Stomach (tissue), 9 donors: ENCODE measurements around the gene RPS17. TPM values are rescaled to one million over a fixed set of nuclear protein-coding genes. Genes with fewer than 3 reads are reported as not detected.
"Not testable (repeated sequence)": the region's sequence is repeated elsewhere in the genome, so short reads cannot be mapped to it uniquely, and the experiment has no call there.

ENCODE experiments used
- DNase-seq, 2 donors: peaks; one replicate each; pipeline versions ENCODE4 v3.0.0 to v3.0.0-alpha.2; 2013 to 2019
- H3K27ac ChIP-seq, 5 donors: fragments of 200-600 bp in 4 of 5; sonication (generic) in 4 of 5; one replicate each; pipeline ENCODE4 v1.5.1; 2013 to 2019; ENCODE audit warnings: mild to moderate bottlenecking in 1 of 5, moderate library complexity in 1 of 5
- H3K27me3 ChIP-seq, 3 donors: fragments of 200-600 bp; sonication (generic); one replicate each; pipeline ENCODE4 v1.5.1; 2017 to 2019; ENCODE audit warnings: mixed run types in 1 of 3
- H3K36me3 ChIP-seq, 4 donors: fragments of 200-600 bp; sonication (generic); 1 replicate in 3 of 4; 2 replicates in 1 of 4; pipeline ENCODE4 v1.5.1; 2016 to 2019
- H3K4me1 ChIP-seq, 4 donors: fragments of 200-600 bp; sonication (generic); one replicate each; pipeline ENCODE4 v1.5.1; 2016 to 2019
- H3K4me3 ChIP-seq, 4 donors: fragments of 200-600 bp; sonication (generic) in 3 of 4; one replicate each; pipeline ENCODE4 v1.5.1; 2016 to 2019; ENCODE audit warnings: mild to moderate bottlenecking in 1 of 4
- H3K9me3 ChIP-seq, 4 donors: fragments of 200-600 bp; sonication (generic); one replicate each; pipeline ENCODE4 v1.5.1; 2016 to 2019
- CTCF ChIP-seq, 7 experiments: fragments of 450-650 bp in 4 of 7; fragments of 200-600 bp in 3 of 7; sonication (generic) in 3 of 7; IDR thresholded peaks; one replicate each; pipeline ENCODE4 v1.5.1; 2016 to 2019; ENCODE audit warnings: antibody characterized with exemption in 7 of 7, control low read depth in 2 of 7, mild to moderate bottlenecking in 1 of 7
- POLR2AphosphoS5 ChIP-seq, 3 donors: sonication (generic); formaldehyde crosslinking; IDR thresholded peaks; one replicate each; pipeline ENCODE4 v1.6.1; 2016; ENCODE audit warnings: antibody characterized with exemption in 3 of 3
- WGBS, 5 donors: extraction: QIAGEN DNeasy Blood & Tissue Kit in 3 of 5; methylation state at CpG; one replicate each; pipeline versions ENCODE4 v1.1.5 to v1.1.7; 2013 to 2018; 5-methylcytosine and 5-hydroxymethylcytosine counted together
- intact Hi-C: fragments of 100-400 bp; cut with DNase I; formaldehyde crosslinking; loops from one replicate; pipeline ENCODE4 v1.15.1; 2023; ENCODE audit warnings: low total_unique reads
- polyA plus RNA-seq, 3 donors: library from polyadenylated mRNA; stranded (reverse); fragments of 200-250 nt; gene quantifications; one replicate each; pipeline ENCODE4 v1.2.3, GENCODE V29; 2013
- total RNA-seq, 5 donors: library from RNA; depleted of rRNA; stranded (reverse); fragments of >200 nt; gene quantifications; one replicate each; pipeline versions ENCODE4 v1.1.0 to v1.2.3, GENCODE V29; 2014 to 2016
- donor health status: healthy with polysubstance abuse.
- donor health status: Bipolar disorder and iron deficiency.
- donor health status: healthy.

The RPS17 gene
- total and polyA plus RNA-seq, 8 donors, result 364 to 5,380 (median 1,723) TPM

GRCh38 chr15:82502700-82503339, 37.4 kb downstream of the RPS17 start:
- H3K4me3 ChIP-seq, DNase-seq, H3K27me3 ChIP-seq, H3K27ac ChIP-seq, H3K9me3 ChIP-seq, intact Hi-C loops, H3K36me3 ChIP-seq: not testable (repeated sequence)
- 24 to 41% (median 32%) methylated on average over 3 to 4 of the region's 7 CpGs for WGBS, 5 donors
- TF ChIP-seq CTCF (IDR thresholded peaks at IDR 0.05), result peak in 1 of 7 experiments; percentile 6
- peaks cover 0 to 12% (median 2%) of the 10 kb centered on the region in 4 donors for H3K4me1 ChIP-seq

- intact Hi-C loops, result not testable (repeated sequence)
- WGBS, 5 donors, result 56 to 64% (median 60%) methylated on average over 4 of the region's 4 CpGs
Observed at GRCh38 chr15:82500772-82501171, 39.5 kb downstream of the RPS17 start.

GRCh38 chr15:82497978-82498377, 42.3 kb downstream of the RPS17 start:
- H3K27me3 ChIP-seq, DNase-seq, H3K4me3 ChIP-seq, H3K4me1 ChIP-seq, intact Hi-C loops, H3K9me3 ChIP-seq, H3K36me3 ChIP-seq: not testable (repeated sequence)
- H3K27ac ChIP-seq, result peak overlapping the region in 2 of 5 donors; percentile 25 to 37

More at GRCh38 chr15:82500772-82501171, 39.5 kb downstream of the RPS17 start:
- not testable (repeated sequence) for H3K9me3 ChIP-seq, H3K27me3 ChIP-seq, H3K27ac ChIP-seq, H3K4me1 ChIP-seq, H3K4me3 ChIP-seq, DNase-seq, H3K36me3 ChIP-seq

- H3K4me1 ChIP-seq, DNase-seq: not testable (repeated sequence)
- WGBS, 5 donors, result 55 to 73% (median 64%) methylated on average over 4 of the region's 4 CpGs
Observed at GRCh38 chr15:82488250-82488649, 52.0 kb downstream of the RPS17 start.

GRCh38 chr15:82487045-82487444, 53.2 kb downstream of the RPS17 start:
- H3K4me1 ChIP-seq, H3K27me3 ChIP-seq, H3K36me3 ChIP-seq, intact Hi-C loops, H3K4me3 ChIP-seq, H3K9me3 ChIP-seq, DNase-seq: not testable (repeated sequence)
- WGBS, 5 donors, result 33 to 60% (median 36%) methylated on average over 6 to 7 of the region's 7 CpGs
- peak in 1 of 3 donors; percentile 41 for TF ChIP-seq POLR2AphosphoS5 (IDR thresholded peaks at IDR 0.05)
- peak overlapping the region in 3 of 5 donors; percentile 32 to 66 (median 62) for H3K27ac ChIP-seq

More at GRCh38 chr15:82488250-82488649, 52.0 kb downstream of the RPS17 start:
- H3K4me3 ChIP-seq, intact Hi-C loops, H3K9me3 ChIP-seq, H3K27me3 ChIP-seq, H3K36me3 ChIP-seq: not testable (repeated sequence)
- TF ChIP-seq CTCF (IDR thresholded peaks at IDR 0.05), result peak in 2 of 7 experiments; percentile 17 to 34
- peak overlapping the region in 3 of 5 donors; percentile 47 to 66 (median 62) for H3K27ac ChIP-seq

Other genes with a start within 250 kb of the RPS17 start
- 10 to 100 TPM in 2 of 5 donors, 1 to 10 TPM in 2, not detected in 1; 1.0 to 11.6 (median 6.3) TPM for gene GOLGA6L10, start 191.0 kb downstream of the RPS17 start, total RNA-seq
- 1 to 10 TPM; 1.7 to 4.4 (median 2.1) TPM for gene GOLGA6L10, start 191.0 kb downstream of the RPS17 start, polyA plus RNA-seq
- 10 to 100 TPM in 4 of 5 donors, 1 to 10 TPM in 1; 3.2 to 14.1 (median 12.3) TPM for gene GOLGA6L9, start 110.6 kb downstream of the RPS17 start, total RNA-seq
- gene GOLGA6L9, start 110.6 kb downstream of the RPS17 start, polyA plus RNA-seq, result 10 to 100 TPM in 1 of 3 donors, 1 to 10 TPM in 2; 3.8 to 16.1 (median 10.0) TPM
- 1 to 10 TPM in 3 of 5 donors, not detected in 2; 1.1 to 6.4 (median 1.2) TPM for gene CPEB1, start 106.9 kb upstream of the RPS17 start, total RNA-seq
- 1 to 10 TPM; 1.2 to 2.2 (median 1.7) TPM for gene CPEB1, start 106.9 kb upstream of the RPS17 start, polyA plus RNA-seq
- gene AP3B2, start 169.4 kb upstream of the RPS17 start, total RNA-seq, result 1 to 10 TPM in 3 of 5 donors, under 1 TPM in 1, not detected in 1; 0.29 to 8.0 (median 2.5) TPM
- gene AP3B2, start 169.4 kb upstream of the RPS17 start, polyA plus RNA-seq, result 1 to 10 TPM; 1.4 to 2.6 (median 1.7) TPM